CD14-positive monocyte (primary cell): Measurements from ENCODE around the gene RGMA. TPM values are rescaled to one million over a fixed set of nuclear protein-coding genes. Genes with fewer than 3 reads are reported as not detected.

Source experiments
- DNase-seq, 3 donors: peaks; one replicate each; pipeline ENCODE4 v3.0.0-alpha.2; 2011 to 2022
- H2AFZ ChIP-seq: 2 replicates; pipeline ENCODE4 v1.6.0; 2012; ENCODE audit warnings: mild to moderate bottlenecking, low read depth, low read length, inconsistent platforms; ENCODE audit not compliant: insufficient read depth, poor library complexity, severe bottlenecking
- H3K27ac ChIP-seq, 2 donors: 1 replicate in 1 of 2; 2 replicates in 1 of 2; pipeline ENCODE4 v1.5.1; 2012 to 2013; ENCODE audit warnings: low read length in 2 of 2, control low read depth in 1 of 2, inconsistent platforms in 1 of 2, low read depth in 1 of 2, mild to moderate bottlenecking in 1 of 2
- H3K27me3 ChIP-seq, 2 donors: one replicate each; pipeline versions ENCODE4 v1.6.0 to v1.6.1; 2011 to 2013; ENCODE audit warnings: low read length in 2 of 2; ENCODE audit not compliant: control insufficient read depth in 2 of 2, insufficient read depth in 2 of 2
- H3K36me3 ChIP-seq, 2 donors: replicated peaks in 1 of 2; 1 replicate in 1 of 2; 2 replicates in 1 of 2; pipeline versions ENCODE4 v1.5.1 to v1.6.1; 2012 to 2013; ENCODE audit warnings: low read length in 2 of 2, control low read depth in 1 of 2, inconsistent platforms in 1 of 2, mild to moderate bottlenecking in 1 of 2; ENCODE audit not compliant: insufficient read depth in 2 of 2, control insufficient read depth in 1 of 2
- H3K4me1 ChIP-seq, 2 donors: 1 replicate in 1 of 2; 2 replicates in 1 of 2; pipeline versions ENCODE4 v1.5.1 to v1.6.1; 2012 to 2013; ENCODE audit warnings: low read length in 2 of 2, control low read depth in 1 of 2, inconsistent platforms in 1 of 2, mild to moderate bottlenecking in 1 of 2, moderate library complexity in 1 of 2; ENCODE audit not compliant: insufficient read depth in 2 of 2, control insufficient read depth in 1 of 2
- H3K4me2 ChIP-seq: replicated peaks from 2 replicates; pipeline ENCODE3; 2012; ENCODE audit warnings: low read length, moderate library complexity, mild to moderate bottlenecking; ENCODE audit not compliant: poor library complexity, severe bottlenecking; ENCODE audit errors: extremely low read depth
- H3K4me3 ChIP-seq, 3 experiments: fragments of 200-600 bp in 1 of 3; sonication (generic) in 1 of 3; replicated peaks in 1 of 3; 1 replicate in 2 of 3; 2 replicates in 1 of 3; pipeline ENCODE4 v1.5.1; 2011 to 2013; ENCODE audit warnings: low read length in 3 of 3, mild to moderate bottlenecking in 3 of 3, control low read depth in 2 of 3, low read depth in 2 of 3, inconsistent platforms in 1 of 3, moderate library complexity in 1 of 3
- H3K79me2 ChIP-seq: 2 replicates; pipeline ENCODE4 v1.6.0; 2012; ENCODE audit warnings: mild to moderate bottlenecking, control low read depth, inconsistent platforms, low read length, moderate library complexity; ENCODE audit not compliant: insufficient read depth
- H3K9ac ChIP-seq: 2 replicates; pipeline ENCODE4 v1.6.0; 2017; ENCODE audit warnings: low read length, mild to moderate bottlenecking; ENCODE audit not compliant: insufficient read depth, poor library complexity, severe bottlenecking
- H3K9me3 ChIP-seq, 2 donors: replicated peaks in 1 of 2; 1 replicate in 1 of 2; 2 replicates in 1 of 2; pipeline versions ENCODE4 v1.5.1 to v1.6.1; 2012 to 2013; ENCODE audit warnings: low read length in 2 of 2, control low read depth in 1 of 2; ENCODE audit not compliant: control insufficient read depth in 1 of 2, insufficient read depth in 1 of 2
- H4K20me1 ChIP-seq: 2 replicates; pipeline ENCODE4 v1.6.0; 2012; ENCODE audit warnings: mild to moderate bottlenecking, low read length, control low read depth, moderate library complexity; ENCODE audit not compliant: insufficient read depth
- H3K27ac Mint-ChIP-seq, 7 donors: one replicate each; pipeline ENCODE4 v1.8.0; 2020; ENCODE audit warnings: mild to moderate bottlenecking in 7 of 7, mixed read lengths in 7 of 7, moderate library complexity in 6 of 7, inconsistent platforms in 2 of 7
- H3K27me3 Mint-ChIP-seq, 3 donors: one replicate each; pipeline ENCODE4 v1.8.0; 2021 to 2022; ENCODE audit warnings: low read depth in 3 of 3, mild to moderate bottlenecking in 3 of 3, mixed read lengths in 3 of 3, moderate library complexity in 3 of 3, inconsistent platforms in 1 of 3
- H3K36me3 Mint-ChIP-seq, 2 donors: one replicate each; pipeline ENCODE4 v1.8.0; 2020; ENCODE audit warnings: mixed read lengths in 2 of 2, inconsistent platforms in 1 of 2, mild to moderate bottlenecking in 1 of 2
- H3K4me1 Mint-ChIP-seq: one replicate; pipeline ENCODE4 v1.8.0; 2020; ENCODE audit warnings: mild to moderate bottlenecking, mixed read lengths
- H3K4me3 Mint-ChIP-seq, 2 donors: one replicate each; pipeline ENCODE4 v1.8.0; 2020; ENCODE audit warnings: mild to moderate bottlenecking in 2 of 2, mixed read lengths in 2 of 2, moderate library complexity in 1 of 2
- H3K9me3 Mint-ChIP-seq, 7 donors: one replicate each; pipeline ENCODE4 v1.8.0; 2020 to 2022; ENCODE audit warnings: mixed read lengths in 7 of 7, mild to moderate bottlenecking in 6 of 7, moderate library complexity in 6 of 7, inconsistent platforms in 2 of 7
- WGBS: methylation state at CpG from one replicate; pipeline ENCODE4 v1.1.5; 2013; ENCODE audit warnings: missing lambda C conversion rate; ENCODE audit not compliant: insufficient coverage; 5-methylcytosine and 5-hydroxymethylcytosine counted together
- intact Hi-C, 2 donors: fragments of 100-400 bp; cut with micrococcal nuclease; formaldehyde crosslinking; loops; one replicate each; pipeline versions ENCODE4 v1.15.0 to v1.15.1; 2023
- polyA plus RNA-seq, 3 donors: library from polyadenylated mRNA; depleted of rRNA in 1 of 3; unstranded in 2 of 3; stranded (reverse) in 1 of 3; fragments of 300-500 nt in 2 of 3; fragments of >200 nt in 1 of 3; fragmentation: Illumina TruSeq in 2 of 3; gene quantifications; 1 replicate in 2 of 3; 2 replicates in 1 of 3; pipeline ENCODE4 v1.2.3, GENCODE V29; 2012 to 2021
- TF ChIP-seq, protein P1 (sequence below): fragments of 200-600 bp; IDR thresholded peaks from one replicate; pipeline ENCODE4 v1.8.0; 2022; ENCODE audit warnings: antibody characterized with exemption, mild to moderate bottlenecking

The RGMA gene
- polyA plus RNA-seq, 3 donors, result 0.07 to 0.35 (median 0.08) TPM

DNA sequence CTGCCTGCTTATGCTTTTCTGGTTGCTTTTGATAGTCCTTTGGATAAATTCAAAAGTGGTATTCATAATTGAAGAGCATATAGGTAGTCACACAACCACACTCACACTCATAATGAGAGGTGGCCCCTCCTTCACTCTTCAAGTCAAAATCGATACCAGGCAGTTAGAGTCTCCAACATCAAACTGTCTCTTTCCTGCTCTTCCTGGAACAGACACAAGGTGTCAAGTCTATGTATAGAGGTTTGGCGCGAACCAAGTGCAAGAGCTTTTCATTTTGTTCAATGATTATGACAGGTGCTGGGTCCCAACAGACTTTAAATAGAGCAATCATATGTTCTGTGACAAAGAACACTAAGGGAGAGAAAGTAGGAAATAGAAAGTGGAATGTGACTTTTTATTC lies 29.9 kb upstream of the RGMA start:
- no peak overlapping the region for H3K9ac ChIP-seq
- no peaks in the 10 kb centered on the region for H3K4me1 Mint-ChIP-seq
- H3K27ac Mint-ChIP-seq, result no peak overlapping the region
- no peak overlapping the region for H3K27ac ChIP-seq
- TF ChIP-seq, protein P1, sequence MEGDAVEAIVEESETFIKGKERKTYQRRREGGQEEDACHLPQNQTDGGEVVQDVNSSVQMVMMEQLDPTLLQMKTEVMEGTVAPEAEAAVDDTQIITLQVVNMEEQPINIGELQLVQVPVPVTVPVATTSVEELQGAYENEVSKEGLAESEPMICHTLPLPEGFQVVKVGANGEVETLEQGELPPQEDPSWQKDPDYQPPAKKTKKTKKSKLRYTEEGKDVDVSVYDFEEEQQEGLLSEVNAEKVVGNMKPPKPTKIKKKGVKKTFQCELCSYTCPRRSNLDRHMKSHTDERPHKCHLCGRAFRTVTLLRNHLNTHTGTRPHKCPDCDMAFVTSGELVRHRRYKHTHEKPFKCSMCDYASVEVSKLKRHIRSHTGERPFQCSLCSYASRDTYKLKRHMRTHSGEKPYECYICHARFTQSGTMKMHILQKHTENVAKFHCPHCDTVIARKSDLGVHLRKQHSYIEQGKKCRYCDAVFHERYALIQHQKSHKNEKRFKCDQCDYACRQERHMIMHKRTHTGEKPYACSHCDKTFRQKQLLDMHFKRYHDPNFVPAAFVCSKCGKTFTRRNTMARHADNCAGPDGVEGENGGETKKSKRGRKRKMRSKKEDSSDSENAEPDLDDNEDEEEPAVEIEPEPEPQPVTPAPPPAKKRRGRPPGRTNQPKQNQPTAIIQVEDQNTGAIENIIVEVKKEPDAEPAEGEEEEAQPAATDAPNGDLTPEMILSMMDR, result no peak
- no peaks in the 10 kb centered on the region for H3K79me2 ChIP-seq
- H3K27me3 Mint-ChIP-seq, result peaks cover 8 to 20% (median 14%) of the 10 kb centered on the region in 3 donors
- DNase-seq, result no peak
- no peak overlapping the region for H3K4me2 ChIP-seq
- H3K36me3 Mint-ChIP-seq, result no peaks in the 10 kb centered on the region
- intact Hi-C loops, result no loop called here
- no peak overlapping the region for H3K4me3 Mint-ChIP-seq
- H4K20me1 ChIP-seq, result no peaks in the 10 kb centered on the region
- WGBS, result 100% methylated on average over 2 of the region's 3 CpGs
- no peaks in the 10 kb centered on the region for H3K9me3 ChIP-seq
- H2AFZ ChIP-seq, result no peak overlapping the region
- H3K4me3 ChIP-seq, result no peak overlapping the region
- H3K27me3 ChIP-seq, result peaks cover 0 to 3% of the 10 kb centered on the region in 2 donors
- H3K36me3 ChIP-seq, result no peaks in the 10 kb centered on the region
- H3K4me1 ChIP-seq, result no peaks in the 10 kb centered on the region
- H3K9me3 Mint-ChIP-seq, result peaks cover 0 to 2% (median 0%) of the 10 kb centered on the region in 7 donors

GRCh38 chr15:93111451-93111850 lies 22.4 kb upstream of the RGMA start:
- Histone ChIP-seq H3K27ac (no peak overlapping the region), H3K4me2 (no peak overlapping the region), H3K79me2 (no peaks in the 10 kb centered on the region), H3K27me3 (peaks cover 24 to 49% of the 10 kb centered on the region in 2 donors), H3K36me3 (no peaks in the 10 kb centered on the region), H3K4me3 (no peak overlapping the region), H3K4me1 (peaks cover 0 to 5% of the 10 kb centered on the region in 2 donors), H2AFZ (no peak overlapping the region), H4K20me1 (no peaks in the 10 kb centered on the region), H3K9ac (no peak overlapping the region), H3K9me3 (peaks cover 0 to 7% of the 10 kb centered on the region in 2 donors)
- H3K27me3 Mint-ChIP-seq, result peaks cover 34 to 62% (median 41%) of the 10 kb centered on the region in 3 donors
- no peak for DNase-seq
- no peak overlapping the region for H3K27ac Mint-ChIP-seq
- no peak overlapping the region for H3K4me3 Mint-ChIP-seq
- intact Hi-C loops, result no loop called here
- TF ChIP-seq, protein P1, result no peak
- WGBS, result 95% methylated on average over 4 of the region's 5 CpGs
- peaks cover 0 to 7% (median 2%) of the 10 kb centered on the region in 7 donors for H3K9me3 Mint-ChIP-seq
- peaks cover 13% of the 10 kb centered on the region for H3K4me1 Mint-ChIP-seq
- H3K36me3 Mint-ChIP-seq, result peaks cover 0 to 3% of the 10 kb centered on the region in 2 donors
